ENCODE measurements around the gene HNF4A. TPM values are rescaled to one million over a fixed set of nuclear protein-coding genes. Genes with fewer than 3 reads are reported as not detected.

HNF4A gene
- total and polyA plus RNA-seq, 2 of the 13 experiments (the other 11 are each of a cell fraction or from before 2014, with no cell fraction given), result 80.9 to 169 TPM

- TF ChIP-seq HOXD1 (CRISPR knock-in tag; IDR thresholded peaks at IDR 0.05) (0 out of 2 replicates have a peak, but pooled peaks have one; percentile 63), NR2C2 (CRISPR knock-in tag; IDR thresholded peaks at IDR 0.05; ENCODE audit: borderline replicate concordance) (no peak), ZNF546 (CRISPR knock-in tag; conservative IDR thresholded peaks at IDR 0.05) (no peak), SYNCRIP (IDR thresholded peaks at IDR 0.05; ENCODE audit: insufficient read depth, low read depth, low read length) (no peak), RAD51 (IDR thresholded peaks at IDR 0.05; ENCODE audit: borderline replicate concordance) (no peak), ZMYM3 (CRISPR knock-in tag; IDR thresholded peaks at IDR 0.05) (peak; percentile 98), ZNF256 (CRISPR knock-in tag; conservative IDR thresholded peaks at IDR 0.05) (no peak), HHEX (CRISPR knock-in tag; IDR thresholded peaks at IDR 0.05) (no peak), ZNF614 (CRISPR knock-in tag; IDR thresholded peaks at IDR 0.05; ENCODE audit: borderline replicate concordance) (peak; percentile 94; the same call in 1 of the 2 replicates), ATF6 (CRISPR knock-in tag; conservative IDR thresholded peaks at IDR 0.05) (peak; percentile 72; the same call in 1 of the 2 replicates), SP4 (CRISPR knock-in tag; IDR thresholded peaks at IDR 0.05) (peak; percentile 67; the same call in 1 of the 2 replicates), ZNF572 (CRISPR knock-in tag; IDR thresholded peaks at IDR 0.05) (peak; percentile 64; the same call in 1 of the 2 replicates), ZNF3 (CRISPR knock-in tag; IDR thresholded peaks at IDR 0.05) (peak; percentile 95), TEAD2 (CRISPR knock-in tag; IDR thresholded peaks at IDR 0.05) (no peak), ETV5 (CRISPR knock-in tag; IDR thresholded peaks at IDR 0.05; ENCODE audit: borderline replicate concordance) (peak; percentile 89), ZNF431 (CRISPR knock-in tag; IDR thresholded peaks at IDR 0.05; ENCODE audit: borderline replicate concordance, low read depth) (0 out of 2 replicates have a peak, but pooled peaks have one; percentile 16), ZNF800 (CRISPR knock-in tag; IDR thresholded peaks at IDR 0.05) (peak; percentile 70; the same call in 1 of the 2 replicates), MBD4 (IDR thresholded peaks at IDR 0.05; ENCODE audit: borderline replicate concordance, low read length) (no peak), AKAP8 (CRISPR knock-in tag; IDR thresholded peaks at IDR 0.05) (peak; percentile 74), PHB2 (IDR thresholded peaks at IDR 0.05; ENCODE audit: partially characterized antibody) (no peak), HDAC2 (CRISPR knock-in tag; IDR thresholded peaks at IDR 0.05) (peak; percentile 98), MXD1 (CRISPR knock-in tag; IDR thresholded peaks at IDR 0.05) (no peak), U2AF2 (IDR thresholded peaks at IDR 0.05; ENCODE audit: low read depth, low read length) (no peak), ZNF230 (CRISPR knock-in tag; IDR thresholded peaks at IDR 0.05) (no peak), HNRNPK (IDR thresholded peaks at IDR 0.05; ENCODE audit: low read depth, low read length, poor library complexity, severe bottlenecking) (no peak), ZNF598 (CRISPR knock-in tag; IDR thresholded peaks at IDR 0.05; ENCODE audit: borderline replicate concordance) (no peak; the same call in 1 of the 2 replicates), MED8 (CRISPR knock-in tag; IDR thresholded peaks at IDR 0.05; ENCODE audit: insufficient replicate concordance) (no peak), SKI (IDR thresholded peaks at IDR 0.05; ENCODE audit: partially characterized antibody) (peak; percentile 100), ZNF264 (CRISPR knock-in tag; IDR thresholded peaks at IDR 0.05) (peak; percentile 93)
These were observed 15.2 kb downstream of the HNF4A start (continued) for GRCh38 chr20:44370639-44371218.
